ENCODE measurements around the gene FIZ1. TPM values are rescaled to one million over a fixed set of nuclear protein-coding genes. Genes with fewer than 3 reads are reported as not detected.

Gene FIZ1
- total RNA-seq, 1 donor from 2014 or later: 19.1 TPM

- Mint-ChIP-seq H3K27me3 (ENCODE audit: unreplicated experiment) (no peaks in the 10 kb centered on the region), H3K9me3 (ENCODE audit: unreplicated experiment) (no peaks in the 10 kb centered on the region), H3K36me3 (ENCODE audit: unreplicated experiment) (peaks cover 9% of the 10 kb centered on the region), H3K4me3 (ENCODE audit: unreplicated experiment) (no peak overlapping the region), H3K4me1 (ENCODE audit: unreplicated experiment) (peaks cover 17% of the 10 kb centered on the region), H3K27ac (ENCODE audit: unreplicated experiment) (no peak overlapping the region)
- TF ChIP-seq CTCF (IDR thresholded peaks at IDR 0.05): no peak
- no peak for DNase-seq (ENCODE audit: extremely low spot score, unreplicated experiment)
Observed at GRCh38 chr19:55621673-55622231, 22.4 kb upstream of the FIZ1 start.

GRCh38 chr19:55621205-55621672, 21.9 kb upstream of the FIZ1 start:
- peaks cover 17% of the 10 kb centered on the region for H3K4me1 Mint-ChIP-seq (ENCODE audit: unreplicated experiment)
- peaks cover 10% of the 10 kb centered on the region for H3K36me3 Mint-ChIP-seq (ENCODE audit: unreplicated experiment)
- TF ChIP-seq CTCF (IDR thresholded peaks at IDR 0.05): no peak

GRCh38 chr19:55620410-55621204, 21.3 kb upstream of the FIZ1 start:
- no peak for DNase-seq (ENCODE audit: extremely low spot score, unreplicated experiment)
- Mint-ChIP-seq H3K27me3 (ENCODE audit: unreplicated experiment) (no peaks in the 10 kb centered on the region), H3K4me1 (ENCODE audit: unreplicated experiment) (peaks cover 17% of the 10 kb centered on the region), H3K4me3 (ENCODE audit: unreplicated experiment) (no peak overlapping the region), H3K36me3 (ENCODE audit: unreplicated experiment) (peaks cover 10% of the 10 kb centered on the region), H3K27ac (ENCODE audit: unreplicated experiment) (no peak overlapping the region), H3K9me3 (ENCODE audit: unreplicated experiment) (no peaks in the 10 kb centered on the region)
- no peak for TF ChIP-seq CTCF (IDR thresholded peaks at IDR 0.05)

More at GRCh38 chr19:55621205-55621672, 21.9 kb upstream of the FIZ1 start:
- DNase-seq (ENCODE audit: extremely low spot score, unreplicated experiment): no peak
- Mint-ChIP-seq H3K9me3 (ENCODE audit: unreplicated experiment) (no peaks in the 10 kb centered on the region), H3K27ac (ENCODE audit: unreplicated experiment) (no peak overlapping the region), H3K4me3 (ENCODE audit: unreplicated experiment) (no peak overlapping the region), H3K27me3 (ENCODE audit: unreplicated experiment) (no peaks in the 10 kb centered on the region)

- H3K9me3 Mint-ChIP-seq (ENCODE audit: unreplicated experiment): no peaks in the 10 kb centered on the region
- no peak for DNase-seq (ENCODE audit: extremely low spot score, unreplicated experiment)
- no peak overlapping the region for H3K4me3 Mint-ChIP-seq (ENCODE audit: unreplicated experiment)
- TF ChIP-seq CTCF (IDR thresholded peaks at IDR 0.05): no peak
- no peak overlapping the region for H3K27ac Mint-ChIP-seq (ENCODE audit: unreplicated experiment)
- peaks cover 10% of the 10 kb centered on the region for H3K36me3 Mint-ChIP-seq (ENCODE audit: unreplicated experiment)
- no peaks in the 10 kb centered on the region for H3K27me3 Mint-ChIP-seq (ENCODE audit: unreplicated experiment)
- peaks cover 10% of the 10 kb centered on the region for H3K4me1 Mint-ChIP-seq (ENCODE audit: unreplicated experiment)
Observed at GRCh38 chr19:55619286-55619685, 20.0 kb upstream of the FIZ1 start.

GRCh38 chr19:55618426-55618825, 19.1 kb upstream of the FIZ1 start:
- Mint-ChIP-seq H3K27ac (ENCODE audit: unreplicated experiment) (no peak overlapping the region), H3K4me3 (ENCODE audit: unreplicated experiment) (no peak overlapping the region), H3K9me3 (ENCODE audit: unreplicated experiment) (no peaks in the 10 kb centered on the region), H3K27me3 (ENCODE audit: unreplicated experiment) (no peaks in the 10 kb centered on the region), H3K36me3 (ENCODE audit: unreplicated experiment) (peaks cover 10% of the 10 kb centered on the region), H3K4me1 (ENCODE audit: unreplicated experiment) (peaks cover 3% of the 10 kb centered on the region)
- no peak for TF ChIP-seq CTCF (IDR thresholded peaks at IDR 0.05)
- DNase-seq (ENCODE audit: extremely low spot score, unreplicated experiment): no peak
